Measurements from ENCODE around the gene NFAT5.
"Not testable (repeated sequence)": the region's sequence is repeated elsewhere in the genome, so short reads cannot be mapped to it uniquely, and the experiment has no call there.

NFAT5 gene

DNA sequence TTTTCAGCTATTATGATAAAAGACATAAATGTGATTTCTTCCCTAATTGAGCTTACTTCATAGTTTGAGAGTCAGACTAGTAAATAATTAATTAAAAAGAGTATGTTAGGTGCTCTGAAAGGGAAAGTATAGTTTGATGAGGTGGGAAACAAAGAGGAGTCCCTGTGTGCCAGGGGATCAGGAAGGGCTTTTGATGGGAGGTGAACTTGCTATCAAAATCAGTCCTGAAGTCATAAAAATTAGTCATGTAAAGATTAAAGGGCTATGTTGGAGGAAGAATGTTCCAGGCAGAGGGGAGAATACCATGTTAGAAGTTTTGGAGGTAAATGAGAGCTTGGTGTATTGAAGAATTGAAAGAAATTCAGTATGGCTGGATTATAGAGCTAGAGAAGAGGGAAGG lies 31.0 kb downstream of the NFAT5 start:
- no peak for DNase-seq (ENCODE audit: low spot score)

- DNase-seq (ENCODE audit: low spot score) = no peak
Measured at GRCh38 chr16:69598045-69598444, 32.3 kb downstream of the NFAT5 start.

DNA sequence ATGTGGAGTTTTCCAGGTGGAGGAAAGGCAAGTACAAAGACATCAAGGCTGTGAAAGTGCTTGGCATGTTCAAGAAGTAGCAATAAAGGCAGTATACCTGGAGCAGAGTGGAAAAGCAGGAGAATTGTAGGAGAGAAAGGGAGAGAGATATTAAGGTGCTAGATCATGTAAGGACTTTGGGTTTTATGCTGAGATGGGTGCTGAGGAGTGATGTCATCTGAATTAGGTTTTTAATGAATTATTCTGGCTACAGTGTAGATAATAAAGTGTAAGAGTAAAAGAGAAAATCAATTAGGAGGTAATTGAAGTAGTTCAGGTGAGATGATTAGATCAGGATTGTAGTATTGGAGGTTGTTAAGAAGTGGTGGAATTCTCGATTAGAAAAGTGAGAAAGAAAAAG lies 34.0 kb downstream of the NFAT5 start:
- no peak for DNase-seq (ENCODE audit: low spot score)

DNA sequence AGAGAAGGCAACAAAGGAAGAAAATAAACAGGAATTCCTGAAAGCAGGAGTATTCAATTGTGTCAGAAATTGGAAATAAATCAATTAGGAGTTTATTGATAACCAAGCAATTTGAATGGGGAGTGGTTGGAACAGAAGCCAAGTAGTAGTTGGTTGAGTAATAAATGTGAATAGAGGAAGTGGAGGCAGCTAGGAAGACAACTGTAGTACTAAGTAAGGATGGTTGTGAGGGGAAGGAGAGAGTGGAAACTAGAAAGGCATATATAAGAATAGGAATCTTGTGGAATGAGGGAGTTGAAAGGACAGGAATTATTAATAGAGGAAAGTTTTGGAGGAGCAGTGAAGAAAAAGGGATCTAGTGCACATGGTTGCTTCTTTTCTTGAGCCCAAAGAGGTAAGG lies 34.4 kb downstream of the NFAT5 start:
- DNase-seq (ENCODE audit: low spot score) = no peak

GRCh38 chr16:69601250-69601649 lies 35.5 kb downstream of the NFAT5 start:
- DNase-seq (ENCODE audit: low spot score) = no peak

- DNase-seq (ENCODE audit: low spot score) = no peak
Measured at GRCh38 chr16:69606985-69607384, 41.2 kb downstream of the NFAT5 start.

DNA sequence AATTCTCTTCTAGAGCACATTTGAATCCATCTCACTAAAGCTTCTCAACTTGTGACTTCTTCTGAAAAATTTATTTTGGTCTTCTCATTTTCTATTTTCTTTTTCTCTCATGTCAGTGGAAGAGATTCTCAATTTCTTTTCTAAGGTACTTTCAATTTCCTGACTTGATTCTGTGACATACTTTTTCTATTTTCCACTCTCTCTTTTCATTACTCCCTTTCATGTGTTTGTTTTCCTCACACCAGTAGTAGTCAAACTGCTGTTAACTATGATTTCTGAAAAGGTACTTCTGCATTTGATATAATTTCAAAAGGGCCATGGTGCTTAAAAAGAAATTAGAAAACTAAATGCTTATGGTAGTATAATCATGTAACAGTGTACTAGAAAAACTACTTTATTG lies 41.9 kb downstream of the NFAT5 start:
- no peak for DNase-seq (ENCODE audit: low spot score)

DNA sequence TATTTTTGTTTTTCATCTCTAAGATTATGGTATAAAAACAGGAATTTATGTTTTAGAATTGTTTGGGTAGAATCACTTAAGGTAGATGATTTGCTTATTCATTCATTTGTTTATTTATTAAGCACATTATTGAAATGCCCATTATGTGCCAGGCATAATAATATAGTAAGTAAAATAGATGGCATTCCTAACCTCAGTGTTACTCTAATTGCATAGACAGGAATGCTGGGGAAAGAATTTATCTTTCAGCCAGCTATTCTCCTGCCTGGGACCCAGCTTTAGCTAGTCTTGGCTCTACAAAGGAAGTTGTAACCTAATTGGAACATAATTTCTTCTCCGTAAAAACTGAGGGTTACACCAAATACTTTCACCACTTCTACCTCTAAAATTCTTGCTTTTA lies 44.6 kb downstream of the NFAT5 start:
- no peak for DNase-seq (ENCODE audit: low spot score)

GRCh38 chr16:69611103-69611640 lies 45.4 kb downstream of the NFAT5 start:
- DNase-seq (ENCODE audit: low spot score) = no peak

GRCh38 chr16:69613378-69614154 lies 47.8 kb downstream of the NFAT5 start:
- no peak for DNase-seq (ENCODE audit: low spot score)

- DNase-seq (ENCODE audit: low spot score) = no peak
Measured at GRCh38 chr16:69615528-69615927, 49.8 kb downstream of the NFAT5 start.

DNA sequence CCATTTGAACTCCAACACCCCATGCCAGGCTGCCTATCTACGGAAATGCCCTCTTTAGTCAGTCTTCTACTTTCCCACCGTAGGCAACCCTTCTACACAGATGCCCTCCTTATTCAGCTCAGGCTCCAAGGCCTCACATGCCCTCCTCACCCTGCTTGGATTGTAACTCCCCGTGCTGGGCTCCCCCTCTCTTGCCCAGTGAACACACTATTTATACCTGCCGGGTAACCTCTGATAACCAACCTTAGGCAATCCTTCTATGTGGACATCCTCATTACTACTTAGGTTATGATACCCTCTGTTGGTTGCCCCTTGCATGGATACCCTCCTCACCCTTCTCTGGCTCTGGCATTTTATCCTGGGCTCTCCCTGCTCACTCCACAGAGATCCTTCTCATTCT lies 50.3 kb downstream of the NFAT5 start:
- DNase-seq (ENCODE audit: low spot score) = no peak

DNA sequence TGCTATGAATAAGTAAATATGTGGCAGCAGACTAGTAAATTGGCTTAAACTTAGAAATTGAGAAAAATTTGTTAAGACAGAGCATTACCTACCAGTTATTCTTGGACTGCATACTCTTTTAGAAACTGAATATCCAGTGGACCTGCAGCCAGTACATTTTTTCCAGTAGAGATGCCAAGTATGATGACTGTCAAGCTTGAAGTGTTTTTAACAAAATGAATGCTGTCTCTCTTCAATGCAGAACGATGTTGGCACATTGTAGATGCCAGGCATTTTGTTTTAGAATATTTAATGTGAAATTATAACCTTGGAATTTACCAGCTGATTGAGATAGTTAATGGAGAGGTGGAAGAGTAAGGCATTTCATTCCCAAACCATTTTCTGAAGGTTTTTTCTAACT lies 52.5 kb downstream of the NFAT5 start:
- DNase-seq (ENCODE audit: low spot score) = no peak

- no peak for DNase-seq (ENCODE audit: low spot score)
Measured at GRCh38 chr16:69618721-69619120, 53.0 kb downstream of the NFAT5 start.

GRCh38 chr16:69619514-69619913 lies 53.7 kb downstream of the NFAT5 start:
- DNase-seq (ENCODE audit: low spot score) = no peak

DNA sequence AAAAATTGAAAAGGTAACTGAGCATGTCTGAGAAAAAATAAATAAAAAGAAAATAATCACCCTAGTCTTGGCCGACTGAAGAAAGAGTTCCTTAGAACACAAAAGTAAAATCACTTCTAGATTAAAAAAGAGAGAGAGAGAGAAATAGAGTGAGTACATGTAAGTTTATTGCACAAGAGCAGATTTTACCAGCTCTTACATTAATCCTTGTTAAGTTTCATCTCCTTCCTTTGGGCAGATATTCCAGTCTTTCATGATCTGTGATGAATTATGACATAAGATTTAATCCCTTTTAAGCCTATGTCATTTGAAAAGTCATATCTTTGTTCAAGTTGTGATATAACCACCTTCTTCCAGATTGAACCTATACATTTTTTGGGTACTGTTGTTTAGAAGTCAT lies 54.8 kb downstream of the NFAT5 start:
- no peak for DNase-seq (ENCODE audit: low spot score)

GRCh38 chr16:69621225-69621624 lies 55.5 kb downstream of the NFAT5 start:
- no peak for DNase-seq (ENCODE audit: low spot score)

- DNase-seq (ENCODE audit: low spot score) = no peak
Measured at GRCh38 chr16:69626256-69626655, 60.5 kb downstream of the NFAT5 start.

GRCh38 chr16:69632828-69633227 lies 67.1 kb downstream of the NFAT5 start:
- no peak for DNase-seq (ENCODE audit: low spot score)

DNA sequence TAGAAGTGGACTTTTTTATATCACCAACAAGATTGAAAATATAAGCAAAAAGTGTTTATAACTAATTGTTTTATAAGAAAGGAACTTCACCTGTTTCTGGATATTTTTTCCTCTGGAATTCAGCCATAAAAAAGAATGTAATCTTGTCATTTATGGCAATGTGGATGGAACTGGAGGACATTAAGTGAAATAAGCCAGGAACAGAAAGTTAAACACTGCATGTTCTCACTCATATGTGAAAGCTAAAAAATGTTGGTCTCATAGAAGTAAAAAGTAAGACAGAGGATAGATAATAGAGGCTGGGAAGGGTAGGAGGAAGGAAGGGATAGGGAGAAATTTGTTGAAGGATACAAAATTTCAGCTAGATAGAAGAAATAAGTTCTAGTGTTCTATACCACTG lies 67.6 kb downstream of the NFAT5 start:
- no peak for DNase-seq (ENCODE audit: low spot score)

GRCh38 chr16:69636563-69637146 lies 70.9 kb downstream of the NFAT5 start:
- DNase-seq (ENCODE audit: low spot score) = not testable (repeated sequence)

GRCh38 chr16:69637206-69637865 lies 71.6 kb downstream of the NFAT5 start:
- not testable (repeated sequence) for DNase-seq (ENCODE audit: low spot score)

- DNase-seq (ENCODE audit: low spot score) = not testable (repeated sequence)
Measured at GRCh38 chr16:69643997-69644396, 78.2 kb downstream of the NFAT5 start.
